ENCODE data around the gene ULK4.

- TF ChIP-seq, protein P1, sequence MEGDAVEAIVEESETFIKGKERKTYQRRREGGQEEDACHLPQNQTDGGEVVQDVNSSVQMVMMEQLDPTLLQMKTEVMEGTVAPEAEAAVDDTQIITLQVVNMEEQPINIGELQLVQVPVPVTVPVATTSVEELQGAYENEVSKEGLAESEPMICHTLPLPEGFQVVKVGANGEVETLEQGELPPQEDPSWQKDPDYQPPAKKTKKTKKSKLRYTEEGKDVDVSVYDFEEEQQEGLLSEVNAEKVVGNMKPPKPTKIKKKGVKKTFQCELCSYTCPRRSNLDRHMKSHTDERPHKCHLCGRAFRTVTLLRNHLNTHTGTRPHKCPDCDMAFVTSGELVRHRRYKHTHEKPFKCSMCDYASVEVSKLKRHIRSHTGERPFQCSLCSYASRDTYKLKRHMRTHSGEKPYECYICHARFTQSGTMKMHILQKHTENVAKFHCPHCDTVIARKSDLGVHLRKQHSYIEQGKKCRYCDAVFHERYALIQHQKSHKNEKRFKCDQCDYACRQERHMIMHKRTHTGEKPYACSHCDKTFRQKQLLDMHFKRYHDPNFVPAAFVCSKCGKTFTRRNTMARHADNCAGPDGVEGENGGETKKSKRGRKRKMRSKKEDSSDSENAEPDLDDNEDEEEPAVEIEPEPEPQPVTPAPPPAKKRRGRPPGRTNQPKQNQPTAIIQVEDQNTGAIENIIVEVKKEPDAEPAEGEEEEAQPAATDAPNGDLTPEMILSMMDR (IDR thresholded peaks at IDR 0.05; ENCODE audit: poor library complexity, severe bottlenecking): no peak
- TF ChIP-seq EP300 (conservative IDR thresholded peaks at IDR 0.05; ENCODE audit: poor library complexity, severe bottlenecking) (no peak), TAF1 (IDR thresholded peaks at IDR 0.05; ENCODE audit: low read depth) (no peak), EZH2 (IDR thresholded peaks at IDR 0.05; ENCODE audit: borderline replicate concordance, insufficient read depth, low read length, poor library complexity, severe bottlenecking) (no peak)
Measured at GRCh38 chr3:41867533-41867932, 94.4 kb downstream of the ULK4 start.

All from neural cell (in vitro differentiated cells).